ENCODE results near the gene ADCK1. TPM values are rescaled to one million over a fixed set of nuclear protein-coding genes. Genes with fewer than 3 reads are reported as not detected.
"Not testable (repeated sequence)": the region's sequence is repeated elsewhere in the genome, so short reads cannot be mapped to it uniquely, and the experiment has no call there.

The ADCK1 gene
- total RNA-seq, 1 experiment from 2014 or later: 10.1 TPM

DNA sequence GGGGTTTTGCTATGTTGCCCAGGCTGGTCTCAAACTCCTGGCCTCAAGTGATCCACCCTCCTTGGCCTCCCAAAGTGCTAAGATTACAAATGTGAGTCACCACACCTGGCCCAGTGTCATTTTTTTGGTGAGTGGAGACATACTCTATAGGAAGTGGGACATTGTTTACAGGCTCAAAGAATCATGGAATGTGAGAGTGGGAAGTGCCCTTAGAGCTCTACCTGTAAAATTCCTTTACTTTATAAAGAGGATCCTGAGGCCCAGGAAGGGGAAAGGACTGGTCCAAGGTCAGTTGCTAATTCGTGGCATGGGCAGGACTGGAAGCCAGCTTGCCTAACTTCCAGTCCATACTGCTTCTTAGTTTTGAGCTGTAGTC is 8.7 kb upstream of the ADCK1 start:
- POLR2A ChIA-PET: no interaction called here
- H3K27ac ChIP-seq (ENCODE audit: low read length): no peak overlapping the region

DNA sequence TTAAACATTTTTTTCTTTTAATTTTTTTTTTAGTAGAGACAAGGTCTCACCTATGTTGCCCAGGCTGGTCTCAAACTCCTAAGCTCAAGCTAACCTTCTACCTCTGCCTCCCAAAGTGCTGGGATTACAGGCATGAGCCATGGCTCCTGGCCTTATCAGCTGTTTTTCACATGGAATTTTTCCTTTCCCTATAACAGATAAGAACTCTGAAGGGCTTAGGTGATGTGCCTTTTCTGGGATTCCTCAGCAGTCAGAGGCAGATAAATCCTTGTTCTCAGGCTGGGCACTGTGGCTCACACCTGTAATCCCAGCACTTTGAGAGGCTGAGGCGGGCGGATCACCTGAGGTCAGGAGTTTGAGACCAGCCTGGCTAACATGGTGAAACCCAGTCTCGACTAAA is 6.7 kb upstream of the ADCK1 start:
- POLR2A ChIA-PET: interaction anchor here (0.6 kb wide), 1 partner anchor 36 kb away, joined by 3 read pairs; no protein-coding TSS in a partner anchor
- H3K4me3 ChIP-seq (ENCODE audit: low read depth in 2 of 2, low read length in 2 of 2); H3K9me3 ChIP-seq (ENCODE audit: control insufficient read depth, insufficient read depth, low read depth, low read length); CTCF ChIA-PET; in situ Hi-C loops (cut with HindIII; ENCODE audit: low pct_unique_long_range_greater_than_20kb, low sequenced_read_pairs); H3K27me3 ChIP-seq (ENCODE audit: control insufficient read depth, insufficient read depth, low read length); H3K4me1 ChIP-seq (ENCODE audit: control insufficient read depth, insufficient read depth, low read length); BruUV-seq (replicated peaks); H3K36me3 ChIP-seq (ENCODE audit: control insufficient read depth, insufficient read depth, low read length); DNase-seq (ENCODE audit: low read depth, low spot score); ATAC-seq; intact Hi-C loops (cut with micrococcal nuclease; ENCODE audit: unreplicated experiment); H3K27ac ChIP-seq (ENCODE audit: low read length): not testable (repeated sequence)

More for the DNA sequence above, 8.7 kb upstream of the ADCK1 start:
- H3K27me3 ChIP-seq (ENCODE audit: control insufficient read depth, insufficient read depth, low read length): no peaks in the 10 kb centered on the region
- no peaks in the 10 kb centered on the region for H3K36me3 ChIP-seq (ENCODE audit: control insufficient read depth, insufficient read depth, low read length)
- DNase-seq (ENCODE audit: low read depth, low spot score) (no peak), ATAC-seq (no peak)
- H3K9me3 ChIP-seq (ENCODE audit: control insufficient read depth, insufficient read depth, low read depth, low read length): no peaks in the 10 kb centered on the region
- intact Hi-C loops (cut with micrococcal nuclease; ENCODE audit: unreplicated experiment): no loop called here
- H3K4me1 ChIP-seq (ENCODE audit: control insufficient read depth, insufficient read depth, low read length): no peaks in the 10 kb centered on the region
- in situ Hi-C loops (cut with HindIII; ENCODE audit: low pct_unique_long_range_greater_than_20kb, low sequenced_read_pairs): no loop called here
- TF ChIP-seq POLR2AphosphoS5 (IDR thresholded peaks at IDR 0.05; ENCODE audit: low read depth, low read length): no peak
- TF ChIP-seq, protein P1, sequence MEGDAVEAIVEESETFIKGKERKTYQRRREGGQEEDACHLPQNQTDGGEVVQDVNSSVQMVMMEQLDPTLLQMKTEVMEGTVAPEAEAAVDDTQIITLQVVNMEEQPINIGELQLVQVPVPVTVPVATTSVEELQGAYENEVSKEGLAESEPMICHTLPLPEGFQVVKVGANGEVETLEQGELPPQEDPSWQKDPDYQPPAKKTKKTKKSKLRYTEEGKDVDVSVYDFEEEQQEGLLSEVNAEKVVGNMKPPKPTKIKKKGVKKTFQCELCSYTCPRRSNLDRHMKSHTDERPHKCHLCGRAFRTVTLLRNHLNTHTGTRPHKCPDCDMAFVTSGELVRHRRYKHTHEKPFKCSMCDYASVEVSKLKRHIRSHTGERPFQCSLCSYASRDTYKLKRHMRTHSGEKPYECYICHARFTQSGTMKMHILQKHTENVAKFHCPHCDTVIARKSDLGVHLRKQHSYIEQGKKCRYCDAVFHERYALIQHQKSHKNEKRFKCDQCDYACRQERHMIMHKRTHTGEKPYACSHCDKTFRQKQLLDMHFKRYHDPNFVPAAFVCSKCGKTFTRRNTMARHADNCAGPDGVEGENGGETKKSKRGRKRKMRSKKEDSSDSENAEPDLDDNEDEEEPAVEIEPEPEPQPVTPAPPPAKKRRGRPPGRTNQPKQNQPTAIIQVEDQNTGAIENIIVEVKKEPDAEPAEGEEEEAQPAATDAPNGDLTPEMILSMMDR (IDR thresholded peaks at IDR 0.05): no peak
- TF ChIP-seq, protein P2, sequence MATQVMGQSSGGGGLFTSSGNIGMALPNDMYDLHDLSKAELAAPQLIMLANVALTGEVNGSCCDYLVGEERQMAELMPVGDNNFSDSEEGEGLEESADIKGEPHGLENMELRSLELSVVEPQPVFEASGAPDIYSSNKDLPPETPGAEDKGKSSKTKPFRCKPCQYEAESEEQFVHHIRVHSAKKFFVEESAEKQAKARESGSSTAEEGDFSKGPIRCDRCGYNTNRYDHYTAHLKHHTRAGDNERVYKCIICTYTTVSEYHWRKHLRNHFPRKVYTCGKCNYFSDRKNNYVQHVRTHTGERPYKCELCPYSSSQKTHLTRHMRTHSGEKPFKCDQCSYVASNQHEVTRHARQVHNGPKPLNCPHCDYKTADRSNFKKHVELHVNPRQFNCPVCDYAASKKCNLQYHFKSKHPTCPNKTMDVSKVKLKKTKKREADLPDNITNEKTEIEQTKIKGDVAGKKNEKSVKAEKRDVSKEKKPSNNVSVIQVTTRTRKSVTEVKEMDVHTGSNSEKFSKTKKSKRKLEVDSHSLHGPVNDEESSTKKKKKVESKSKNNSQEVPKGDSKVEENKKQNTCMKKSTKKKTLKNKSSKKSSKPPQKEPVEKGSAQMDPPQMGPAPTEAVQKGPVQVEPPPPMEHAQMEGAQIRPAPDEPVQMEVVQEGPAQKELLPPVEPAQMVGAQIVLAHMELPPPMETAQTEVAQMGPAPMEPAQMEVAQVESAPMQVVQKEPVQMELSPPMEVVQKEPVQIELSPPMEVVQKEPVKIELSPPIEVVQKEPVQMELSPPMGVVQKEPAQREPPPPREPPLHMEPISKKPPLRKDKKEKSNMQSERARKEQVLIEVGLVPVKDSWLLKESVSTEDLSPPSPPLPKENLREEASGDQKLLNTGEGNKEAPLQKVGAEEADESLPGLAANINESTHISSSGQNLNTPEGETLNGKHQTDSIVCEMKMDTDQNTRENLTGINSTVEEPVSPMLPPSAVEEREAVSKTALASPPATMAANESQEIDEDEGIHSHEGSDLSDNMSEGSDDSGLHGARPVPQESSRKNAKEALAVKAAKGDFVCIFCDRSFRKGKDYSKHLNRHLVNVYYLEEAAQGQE (IDR thresholded peaks at IDR 0.05; ENCODE audit: insufficient read depth in 1 of 2, low read depth in 2 of 2, low read length in 1 of 2): no peak
- TF ChIP-seq TCF7L2 (IDR thresholded peaks at IDR 0.05; ENCODE audit: low read depth, low read length): no peak
- TF ChIP-seq SIN3A (IDR thresholded peaks at IDR 0.05; ENCODE audit: borderline replicate concordance, insufficient read depth, low read depth, low read length): no peak
- BruUV-seq (replicated peaks): no TSS peak
- no peak overlapping the region for H3K4me3 ChIP-seq (ENCODE audit: low read depth in 2 of 2, low read length in 2 of 2)
- CTCF ChIA-PET: interaction anchor here (0.7 kb wide), 1 partner anchor 11 kb away, joined by 4 read pairs; no protein-coding TSS in a partner anchor

DNA sequence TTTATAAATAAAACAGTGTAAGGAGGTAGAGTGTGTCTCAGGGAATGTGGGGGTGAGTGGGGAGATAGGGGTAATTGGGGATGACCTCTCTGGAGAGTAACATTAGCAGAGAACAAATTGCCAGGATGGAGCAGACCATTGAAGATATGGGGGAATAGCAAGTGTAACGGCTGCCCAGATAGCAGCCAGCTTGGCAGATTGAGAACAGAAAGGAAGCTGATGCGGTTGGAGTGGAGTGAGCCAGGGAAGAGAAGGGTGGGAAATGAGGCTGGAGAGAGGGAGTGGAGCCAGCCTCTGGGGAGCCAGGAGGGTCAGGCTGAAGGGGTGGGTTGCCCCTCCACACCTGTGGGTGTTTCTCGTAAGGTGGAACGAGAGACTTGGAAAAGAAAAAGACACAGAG is 5.6 kb upstream of the ADCK1 start:
- intact Hi-C loops (cut with micrococcal nuclease; ENCODE audit: unreplicated experiment): no loop called here
- ATAC-seq: no peak
- no peaks in the 10 kb centered on the region for H3K9me3 ChIP-seq (ENCODE audit: control insufficient read depth, insufficient read depth, low read depth, low read length)

More for the DNA sequence above, 5.6 kb upstream of the ADCK1 start:
- DNase-seq (ENCODE audit: low read depth, low spot score): no peak
- Histone ChIP-seq H3K27me3 (ENCODE audit: control insufficient read depth, insufficient read depth, low read length) (no peaks in the 10 kb centered on the region), H3K27ac (ENCODE audit: low read length) (no peak overlapping the region), H3K4me3 (ENCODE audit: low read depth in 2 of 2, low read length in 2 of 2) (no peak overlapping the region), H3K4me1 (ENCODE audit: control insufficient read depth, insufficient read depth, low read length) (no peaks in the 10 kb centered on the region), H3K36me3 (ENCODE audit: control insufficient read depth, insufficient read depth, low read length) (no peaks in the 10 kb centered on the region)
- CTCF ChIA-PET: no interaction called here
- POLR2A ChIA-PET: no interaction called here
- no TSS peak for BruUV-seq (replicated peaks)
- TF ChIP-seq TCF7L2 (IDR thresholded peaks at IDR 0.05; ENCODE audit: low read depth, low read length) (no peak), SIN3A (IDR thresholded peaks at IDR 0.05; ENCODE audit: borderline replicate concordance, insufficient read depth, low read depth, low read length) (no peak), POLR2AphosphoS5 (IDR thresholded peaks at IDR 0.05; ENCODE audit: low read depth, low read length) (no peak)
- TF ChIP-seq, protein P1 (IDR thresholded peaks at IDR 0.05): no peak
- TF ChIP-seq, protein P2 (IDR thresholded peaks at IDR 0.05; ENCODE audit: insufficient read depth in 1 of 2, low read depth in 2 of 2, low read length in 1 of 2): no peak
- in situ Hi-C loops (cut with HindIII; ENCODE audit: low pct_unique_long_range_greater_than_20kb, low sequenced_read_pairs): no loop called here
